NCI-H146 treated with DMSO at 0.1 percent for 48 hours (cell line): ENCODE results near the gene WDR74.
"Not testable (repeated sequence)": the region's sequence is repeated elsewhere in the genome, so short reads cannot be mapped to it uniquely, and the experiment has no call there.

Experiments
- DNase-seq: peaks from one replicate; lab custom pipeline; 2025; ENCODE audit not compliant: unreplicated experiment; lab: John Stamatoyannopoulos, UW

WDR74 gene

GRCh38 chr11:62860835-62861563, 21.6 kb upstream of the WDR74 start:
- no peak for DNase-seq

GRCh38 chr11:62859281-62859703, 19.9 kb upstream of the WDR74 start:
- not testable (repeated sequence) for DNase-seq

- no peak for DNase-seq
Observed at GRCh38 chr11:62858201-62858600, 18.8 kb upstream of the WDR74 start.

- no peak for DNase-seq
Observed at GRCh38 chr11:62857541-62857982, 18.2 kb upstream of the WDR74 start.

GRCh38 chr11:62856333-62856895, 17.0 kb upstream of the WDR74 start:
- DNase-seq: no peak

- DNase-seq: peak; percentile 94
Observed at GRCh38 chr11:62855571-62856332, 16.4 kb upstream of the WDR74 start.

GRCh38 chr11:62854825-62855570, 15.6 kb upstream of the WDR74 start:
- no peak for DNase-seq

GRCh38 chr11:62854013-62854824, 14.8 kb upstream of the WDR74 start:
- DNase-seq: no peak

- no peak for DNase-seq
Observed at GRCh38 chr11:62853279-62853965, 14.0 kb upstream of the WDR74 start.

GRCh38 chr11:62852523-62853188, 13.3 kb upstream of the WDR74 start:
- no peak for DNase-seq

- no peak for DNase-seq
Observed at GRCh38 chr11:62851807-62852522, 12.6 kb upstream of the WDR74 start.

- DNase-seq: no peak
Observed at GRCh38 chr11:62850911-62851806, 11.8 kb upstream of the WDR74 start.

- DNase-seq: no peak
Observed at GRCh38 chr11:62847767-62848314, 8.5 kb upstream of the WDR74 start.

- DNase-seq: no peak
Observed at GRCh38 chr11:62846177-62846576, 6.8 kb upstream of the WDR74 start.

- DNase-seq: no peak
Observed at GRCh38 chr11:62844154-62844553, 4.8 kb upstream of the WDR74 start.

- DNase-seq: no peak
Observed at GRCh38 chr11:62843466-62843865, 4.1 kb upstream of the WDR74 start.

- peak; percentile 69 for DNase-seq
Observed at GRCh38 chr11:62842891-62843290, 3.5 kb upstream of the WDR74 start.
